Heart right ventricle (tissue), 16 donors: ENCODE data around the gene UEVLD. TPM values are rescaled to one million over a fixed set of nuclear protein-coding genes. Genes with fewer than 3 reads are reported as not detected.

Experiments used
- ATAC-seq, 8 donors: fragments of 200-7000 bp; cut with Tn5 transposase; one replicate each; pipeline ENCODE4 v1.9.1; 2020; ENCODE audit warnings: mild to moderate bottlenecking in 8 of 8, moderate library complexity in 8 of 8, moderate number of reproducible peaks in 1 of 8
- DNase-seq, 2 donors: peaks; one replicate each; pipeline ENCODE4 v3.0.0-alpha.2; 2020
- H3K27ac ChIP-seq, 10 donors: fragments of 200-600 bp; sonication (generic) in 2 of 10; one replicate each; pipeline versions ENCODE4 v1.5.0 to v1.8.0; 2020 to 2022; ENCODE audit warnings: mild to moderate bottlenecking in 3 of 10
- H3K27me3 ChIP-seq, 7 donors: fragments of 200-600 bp; one replicate each; pipeline ENCODE4 v1.8.0; 2021 to 2022; ENCODE audit warnings: mild to moderate bottlenecking in 2 of 7
- H3K36me3 ChIP-seq, 9 donors: fragments of 200-600 bp; sonication (generic) in 1 of 9; one replicate each; pipeline versions ENCODE4 v1.5.0 to v1.8.0; 2020 to 2022; ENCODE audit warnings: mild to moderate bottlenecking in 2 of 9
- H3K4me1 ChIP-seq, 9 donors: fragments of 200-600 bp; sonication (generic) in 1 of 9; one replicate each; pipeline versions ENCODE4 v1.5.0 to v1.8.0; 2020 to 2022; ENCODE audit warnings: mild to moderate bottlenecking in 4 of 9
- H3K4me3 ChIP-seq, 10 donors: fragments of 200-600 bp; sonication (generic) in 2 of 10; one replicate each; pipeline versions ENCODE4 v1.5.0 to v1.8.0; 2020 to 2022; ENCODE audit warnings: mild to moderate bottlenecking in 7 of 10, moderate library complexity in 2 of 10
- H3K9me3 ChIP-seq, 11 donors: fragments of 200-600 bp in 10 of 11; sonication (generic) in 2 of 11; one replicate each; pipeline versions ENCODE4 v1.5.0 to v1.8.0; 2013 to 2022; ENCODE audit warnings: mild to moderate bottlenecking in 2 of 11, control low read depth in 1 of 11, moderate library complexity in 1 of 11
- WGBS, 2 donors: extraction: QIAGEN DNeasy Blood & Tissue Kit; methylation state at CpG; one replicate each; pipeline ENCODE4 v1.1.7; 2013; ENCODE audit warnings: inconsistent platforms in 1 of 2; 5-methylcytosine and 5-hydroxymethylcytosine counted together
- intact Hi-C, 10 donors: fragments of 100-400 bp; cut with DNase I; formaldehyde crosslinking; loops; one replicate each; pipeline versions ENCODE4 v1.11.1 to v1.14.2; 2022
- polyA plus RNA-seq, 2 donors: library from polyadenylated mRNA; stranded (reverse); fragments of 200-250 nt; gene quantifications; one replicate each; pipeline ENCODE4 v1.2.3, GENCODE V29; 2013
- total RNA-seq, 10 donors: library from RNA; stranded (reverse); fragmentation: NEBNext Ultra II Directional in 3 of 10; extraction: Animal tissue kit (Norgen Biotek cat#: 25700) in 3 of 10; gene quantifications; one replicate each; pipeline versions ENCODE4 v1.2.1 to v1.2.4, GENCODE V29; 2021 to 2023
- TF ChIP-seq, protein P1 (sequence below), 9 donors: fragments of 200-600 bp; sonication (generic) in 2 of 9; IDR thresholded peaks; one replicate each; pipeline versions ENCODE4 v1.5.0 to v1.8.0; 2021 to 2022; ENCODE audit warnings: antibody characterized with exemption in 9 of 9, mild to moderate bottlenecking in 5 of 9, moderate library complexity in 1 of 9
- donor health status: Arrhythmogenic right ventricular cardiomyopathy.
- donor health status: ischemic (EF 13 %, LVEDD 7.1; RV severe dilation, severe dysfunction).
- donor health status: healthy with polysubstance abuse.
- donor health status: DM: no; HTN: yes; CAD: no.
- donor health status: DM: no; HTN: no; CAD: no.
- donor health status: ischemic (EF 25% LVEDD 6.9; RV normal size, moderate dysfunction).
- donor health status: ischemic (EF 25% LVEDD 5.7; RV mildly dilated, moderate dysfunction).
- donor health status: healthy.
- donor health status: DM: yes; HTN: yes; CAD: no.
- donor health status: Ischemic cardiomyopathy.
- donor health status: ischemic (EF 35%, LVEDD 5.7; RV mildly dilated, moderate dysfunction).
- donor health status: nonischemic (EF 11% LVEDD 7.7; RV severe dilation, severe dysfunction).
- donor health status: DM: yes; HTN: yes; CAD: no.
- donor health status: PGD.
- donor health status: ischemic (EF 29% LVEDD 5.4; RV normal size, mild dysfunction).
- donor health status: nonischemic (EF 23%, LVEDD 6.1; RV moderate dilation, normal function).

The UEVLD gene
- total and polyA plus RNA-seq, 12 donors, result 5.6 to 25.8 (median 18.4) TPM

DNA sequence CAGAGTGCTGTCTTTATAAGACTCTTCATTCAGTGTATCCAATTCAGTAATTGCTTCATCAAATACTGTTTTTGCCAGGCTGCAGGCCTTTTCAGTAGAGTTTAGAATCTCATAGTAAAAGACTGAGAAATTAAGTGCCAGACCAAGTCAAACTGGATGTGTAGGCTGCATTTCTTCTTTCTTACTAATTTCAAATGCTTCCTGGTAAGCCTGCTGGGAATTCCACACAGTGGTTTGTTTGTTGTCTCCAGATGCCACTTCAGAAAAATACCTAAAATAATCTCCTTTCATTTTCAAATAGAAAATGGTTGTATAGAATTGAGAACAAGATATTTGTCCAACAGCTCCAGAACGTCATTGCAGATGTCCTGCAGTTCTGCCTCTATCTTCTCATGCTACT is 98.2 kb downstream of the UEVLD start:
- Histone ChIP-seq H3K36me3 (peaks cover 0 to 91% (median 18%) of the 10 kb centered on the region in 9 donors), H3K4me3 (no peak overlapping the region), H3K9me3 (no peaks in the 10 kb centered on the region), H3K4me1 (peaks cover 0 to 9% (median 3%) of the 10 kb centered on the region in 9 donors), H3K27me3 (no peaks in the 10 kb centered on the region), H3K27ac (no peak overlapping the region)
- WGBS, 2 donors, result 73 to 77% methylated on average over 1 of the region's 1 CpG
- ATAC-seq (no peak), DNase-seq (no peak)
- intact Hi-C loops, result no loop called here
- TF ChIP-seq, protein P1, sequence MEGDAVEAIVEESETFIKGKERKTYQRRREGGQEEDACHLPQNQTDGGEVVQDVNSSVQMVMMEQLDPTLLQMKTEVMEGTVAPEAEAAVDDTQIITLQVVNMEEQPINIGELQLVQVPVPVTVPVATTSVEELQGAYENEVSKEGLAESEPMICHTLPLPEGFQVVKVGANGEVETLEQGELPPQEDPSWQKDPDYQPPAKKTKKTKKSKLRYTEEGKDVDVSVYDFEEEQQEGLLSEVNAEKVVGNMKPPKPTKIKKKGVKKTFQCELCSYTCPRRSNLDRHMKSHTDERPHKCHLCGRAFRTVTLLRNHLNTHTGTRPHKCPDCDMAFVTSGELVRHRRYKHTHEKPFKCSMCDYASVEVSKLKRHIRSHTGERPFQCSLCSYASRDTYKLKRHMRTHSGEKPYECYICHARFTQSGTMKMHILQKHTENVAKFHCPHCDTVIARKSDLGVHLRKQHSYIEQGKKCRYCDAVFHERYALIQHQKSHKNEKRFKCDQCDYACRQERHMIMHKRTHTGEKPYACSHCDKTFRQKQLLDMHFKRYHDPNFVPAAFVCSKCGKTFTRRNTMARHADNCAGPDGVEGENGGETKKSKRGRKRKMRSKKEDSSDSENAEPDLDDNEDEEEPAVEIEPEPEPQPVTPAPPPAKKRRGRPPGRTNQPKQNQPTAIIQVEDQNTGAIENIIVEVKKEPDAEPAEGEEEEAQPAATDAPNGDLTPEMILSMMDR (IDR thresholded peaks at IDR 0.05), result no peak

DNA sequence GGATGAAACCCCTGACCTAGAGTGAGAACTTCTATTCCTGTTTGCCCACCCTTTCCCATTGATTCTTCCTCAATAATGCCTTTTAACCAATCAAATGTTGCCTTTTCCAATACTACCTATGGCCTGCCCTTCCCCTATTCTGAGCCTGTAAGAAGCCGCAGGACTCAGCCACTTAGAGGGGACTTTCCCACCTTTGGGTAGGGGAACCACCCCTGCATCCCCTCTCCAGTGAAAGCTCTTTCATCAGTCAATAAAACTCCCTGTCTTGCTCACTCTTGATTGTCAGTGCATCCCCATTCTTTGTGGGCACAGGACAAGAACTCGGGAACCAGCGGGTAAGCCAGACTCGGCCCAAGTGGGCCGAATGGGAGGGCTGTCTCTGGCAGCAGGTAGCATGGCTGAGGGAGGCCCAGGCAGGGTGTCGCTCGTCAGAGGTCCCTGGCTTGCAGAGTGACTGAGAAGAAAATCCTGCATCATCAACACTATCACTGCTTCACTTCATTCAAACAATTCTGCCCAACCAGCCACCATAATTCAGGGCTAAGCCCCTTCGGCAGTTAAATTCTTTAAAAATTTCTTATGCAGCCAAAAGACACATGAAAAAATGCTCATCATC is 102.5 kb downstream of the UEVLD start:
- 95% methylated on average over 8 of the region's 8 CpGs for WGBS, 2 donors
- Histone ChIP-seq H3K27ac (no peak overlapping the region), H3K36me3 (peaks cover 0 to 92% (median 37%) of the 10 kb centered on the region in 9 donors), H3K9me3 (no peaks in the 10 kb centered on the region), H3K27me3 (no peaks in the 10 kb centered on the region), H3K4me3 (no peak overlapping the region), H3K4me1 (no peaks in the 10 kb centered on the region)
- DNase-seq (no peak), ATAC-seq (no peak)
- TF ChIP-seq, protein P1 (IDR thresholded peaks at IDR 0.05), result no peak
- intact Hi-C loops, result no loop called here

Other genes starting within 250 kb of the UEVLD start
- 100 to 1,000 TPM; 165 to 918 (median 298) TPM for gene LDHA, start 194.2 kb downstream of the UEVLD start, total RNA-seq
- gene LDHA, start 194.2 kb downstream of the UEVLD start, polyA plus RNA-seq, result 100 to 1,000 TPM; 121 to 840 TPM
- 1 to 10 TPM in 3 of 10 donors, under 1 TPM in 1, not detected in 6; 0.37 to 3.1 (median 2.6) TPM for gene LDHC, start 176.4 kb downstream of the UEVLD start, total RNA-seq
- under 1 TPM in 1 of 2 donors, not detected in 1; 0.37 TPM for gene LDHC, start 176.4 kb downstream of the UEVLD start, polyA plus RNA-seq
- not detected for gene LDHAL6A, start 132.9 kb downstream of the UEVLD start, total RNA-seq
- gene LDHAL6A, start 132.9 kb downstream of the UEVLD start, polyA plus RNA-seq, result not detected
- 10 to 100 TPM; 59.7 to 77.6 (median 68.7) TPM for gene TSG101, start 61.8 kb downstream of the UEVLD start, total RNA-seq
- 10 to 100 TPM; 21.9 to 62.4 TPM for gene TSG101, start 61.8 kb downstream of the UEVLD start, polyA plus RNA-seq
- 10 to 100 TPM in 6 of 10 donors, 1 to 10 TPM in 4; 7.1 to 16.6 (median 10.8) TPM for gene MISFA, start 11.1 kb upstream of the UEVLD start, total RNA-seq
- 10 to 100 TPM in 1 of 2 donors, 1 to 10 TPM in 1; 1.7 to 18.4 TPM for gene MISFA, start 11.1 kb upstream of the UEVLD start, polyA plus RNA-seq
- 10 to 100 TPM in 6 of 10 donors, 1 to 10 TPM in 4; 7.3 to 18.8 (median 10.2) TPM for gene SPTY2D1, start 45.6 kb upstream of the UEVLD start, total RNA-seq
- 1 to 10 TPM; 1.9 to 3.5 TPM for gene SPTY2D1, start 45.6 kb upstream of the UEVLD start, polyA plus RNA-seq
- gene TMEM86A, start 110.0 kb upstream of the UEVLD start, total RNA-seq, result 1 to 10 TPM; 3.5 to 9.3 (median 5.9) TPM
- 1 to 10 TPM; 2.0 to 3.3 TPM for gene TMEM86A, start 110.0 kb upstream of the UEVLD start, polyA plus RNA-seq
- 1 to 10 TPM in 2 of 10 donors, under 1 TPM in 7, not detected in 1; 0.18 to 1.3 (median 0.68) TPM for gene IGSF22, start 137.5 kb upstream of the UEVLD start, total RNA-seq
- gene IGSF22, start 137.5 kb upstream of the UEVLD start, polyA plus RNA-seq, result under 1 TPM; 0.30 to 0.44 TPM
- 1 to 10 TPM; 1.5 to 8.8 (median 3.5) TPM for gene PTPN5, start 203.1 kb upstream of the UEVLD start, total RNA-seq
- 1 to 10 TPM; 4.4 to 5.8 TPM for gene PTPN5, start 203.1 kb upstream of the UEVLD start, polyA plus RNA-seq